ENCODE measurements around the gene TENM3. TPM values are rescaled to one million over a fixed set of nuclear protein-coding genes. Genes with fewer than 3 reads are reported as not detected.
"Not testable (repeated sequence)": the region's sequence is repeated elsewhere in the genome, so short reads cannot be mapped to it uniquely, and the experiment has no call there.

The TENM3 gene
- total RNA-seq, 1 donor from 2014 or later, result 91.0 TPM

DNA sequence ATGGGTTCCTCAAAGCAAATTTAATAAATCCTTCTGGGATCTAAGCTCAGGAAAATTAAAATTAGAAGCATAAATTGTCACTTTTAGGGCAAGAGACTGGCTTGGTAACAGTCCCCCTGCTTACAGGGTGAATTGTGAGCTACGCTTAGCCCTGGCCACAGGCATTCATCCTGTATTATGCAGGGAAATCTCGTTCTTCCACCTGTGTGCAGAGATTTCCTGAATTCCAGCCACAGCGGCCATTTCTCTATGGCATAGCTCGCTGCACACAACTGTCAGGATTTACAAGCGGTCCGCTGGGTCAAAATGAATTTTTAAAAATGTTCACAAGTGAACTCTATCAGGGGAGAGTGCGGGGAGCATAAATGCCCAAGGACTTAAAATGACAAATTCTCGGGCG lies 562.1 kb downstream of the TENM3 start:
- DNase-seq (ENCODE audit: low read depth), result no peak

DNA sequence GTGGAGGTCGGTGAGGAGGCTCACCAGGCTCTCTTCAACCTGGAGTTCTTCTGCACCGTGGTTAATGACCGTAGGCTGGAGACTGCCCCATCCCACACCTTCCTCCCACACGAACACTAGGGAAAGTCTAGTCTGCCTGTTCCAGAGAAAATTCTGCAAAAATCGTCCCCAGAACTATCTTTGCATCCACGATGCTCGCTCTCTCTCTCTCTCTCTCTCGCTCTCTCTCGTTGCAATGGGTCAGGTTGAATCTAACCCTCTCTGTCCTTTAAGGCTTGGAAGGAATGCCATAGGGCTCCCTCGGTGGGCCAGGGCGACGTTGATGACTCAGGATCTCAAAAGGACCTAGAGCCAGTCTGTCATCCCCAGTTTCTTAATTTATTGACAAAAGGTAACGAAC lies 562.5 kb downstream of the TENM3 start:
- DNase-seq (ENCODE audit: low read depth), result no peak

DNA sequence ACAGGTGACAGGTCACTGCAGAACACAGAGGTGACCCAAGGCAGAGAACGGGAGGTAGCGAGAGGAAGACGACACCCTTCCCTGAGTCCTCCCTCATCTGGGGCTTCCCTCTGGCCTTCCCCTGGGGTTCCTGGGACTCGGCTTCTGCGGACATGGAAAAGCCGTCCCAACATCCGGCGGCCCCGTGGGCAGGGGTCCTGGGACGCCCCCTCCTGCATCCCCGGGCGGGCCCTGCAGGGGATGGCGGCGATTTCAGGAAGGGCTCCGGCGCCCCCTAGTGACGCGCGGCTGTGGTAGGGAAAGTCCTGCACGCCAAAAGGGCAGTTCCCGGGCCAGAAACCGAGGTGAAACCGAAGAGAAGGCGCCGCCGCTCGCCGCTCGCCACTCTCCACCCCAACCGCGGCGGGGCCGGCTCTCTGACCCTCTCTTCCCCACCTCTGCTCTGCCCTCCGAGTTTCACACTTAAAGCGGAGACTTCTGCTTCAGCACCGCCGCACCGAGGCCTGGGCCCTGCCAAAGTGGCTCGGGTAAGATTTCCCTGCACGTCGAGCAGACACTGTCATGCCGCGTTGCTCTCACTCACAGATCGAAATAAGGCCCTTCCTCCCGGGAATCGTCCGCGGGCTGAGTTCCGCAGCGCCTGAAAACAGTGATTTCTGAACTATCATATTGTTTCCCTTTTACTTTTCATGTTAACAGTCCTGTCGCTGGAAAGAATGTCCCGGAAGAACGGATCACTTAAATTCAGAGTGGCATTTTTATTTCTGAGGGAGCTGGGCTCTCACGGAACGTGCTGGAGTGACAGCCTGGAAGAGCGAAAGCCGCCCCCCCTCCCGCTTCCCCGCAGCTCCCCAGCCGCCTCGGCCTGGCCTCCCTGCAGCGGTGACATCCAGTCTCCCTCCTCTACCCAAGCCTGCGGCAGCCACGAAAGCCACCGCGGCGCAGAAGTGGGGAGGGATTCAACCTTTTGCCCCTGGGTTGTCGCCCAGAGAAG lies 563.4 kb downstream of the TENM3 start:
- peak; percentile 68 for DNase-seq (ENCODE audit: low read depth)

DNA sequence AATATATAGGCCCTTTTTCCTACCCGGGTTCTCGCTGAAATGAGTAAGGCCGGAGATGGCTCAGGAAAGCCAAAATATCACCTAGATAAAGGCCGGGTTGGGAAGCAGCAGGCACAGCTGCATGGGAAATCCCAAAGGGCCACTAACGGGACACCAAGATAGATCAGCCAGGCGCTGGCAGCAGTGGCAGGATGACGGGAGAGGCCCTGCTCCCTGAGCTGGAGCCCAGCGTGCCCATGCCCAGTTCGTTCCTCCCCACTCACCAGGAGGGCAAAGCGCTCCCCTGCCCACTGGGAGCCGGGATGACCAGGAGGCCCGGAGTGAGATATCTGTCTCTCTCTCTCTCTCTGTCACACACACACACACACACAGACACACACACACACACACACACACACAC lies 564.1 kb downstream of the TENM3 start:
- no peak for DNase-seq (ENCODE audit: low read depth)

DNA sequence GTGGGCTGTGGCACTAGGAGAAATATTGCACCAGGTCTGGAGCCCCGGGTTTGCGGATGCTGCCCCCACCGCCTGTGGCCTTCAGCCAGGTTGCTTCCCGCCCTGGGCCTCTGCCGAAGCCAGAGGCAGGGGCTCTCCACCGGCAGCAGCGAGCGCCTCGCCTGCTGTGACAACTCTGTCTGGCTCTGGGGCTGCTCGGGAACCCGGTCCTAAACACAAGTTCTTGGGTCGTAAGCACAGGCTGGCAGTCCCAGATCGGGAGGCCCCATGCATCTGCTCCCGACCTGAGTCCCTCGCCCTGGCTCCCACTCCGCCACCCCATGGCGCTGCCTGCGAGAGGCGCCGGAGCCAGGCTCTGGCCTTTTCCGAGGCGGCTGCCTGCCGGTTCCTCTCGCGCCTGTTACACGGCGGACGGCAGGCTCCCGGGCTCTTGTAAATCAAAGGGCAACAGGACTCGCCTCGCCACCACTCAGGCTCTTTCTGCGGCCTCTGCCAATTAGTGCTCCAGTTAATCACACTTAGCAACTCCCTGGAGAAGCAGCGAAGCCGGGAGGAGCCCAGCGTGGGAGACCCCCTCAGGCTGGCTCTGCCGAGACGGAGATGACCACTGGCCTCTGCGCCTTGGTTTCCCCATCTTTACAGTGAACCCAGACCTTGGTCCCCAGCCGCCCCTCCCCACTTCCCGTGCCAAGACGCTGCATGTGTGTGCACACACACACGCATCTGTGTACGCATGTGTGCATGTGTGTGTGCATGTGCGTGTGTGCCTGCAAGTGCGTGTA lies 564.8 kb downstream of the TENM3 start:
- DNase-seq (ENCODE audit: low read depth), result no peak

DNA sequence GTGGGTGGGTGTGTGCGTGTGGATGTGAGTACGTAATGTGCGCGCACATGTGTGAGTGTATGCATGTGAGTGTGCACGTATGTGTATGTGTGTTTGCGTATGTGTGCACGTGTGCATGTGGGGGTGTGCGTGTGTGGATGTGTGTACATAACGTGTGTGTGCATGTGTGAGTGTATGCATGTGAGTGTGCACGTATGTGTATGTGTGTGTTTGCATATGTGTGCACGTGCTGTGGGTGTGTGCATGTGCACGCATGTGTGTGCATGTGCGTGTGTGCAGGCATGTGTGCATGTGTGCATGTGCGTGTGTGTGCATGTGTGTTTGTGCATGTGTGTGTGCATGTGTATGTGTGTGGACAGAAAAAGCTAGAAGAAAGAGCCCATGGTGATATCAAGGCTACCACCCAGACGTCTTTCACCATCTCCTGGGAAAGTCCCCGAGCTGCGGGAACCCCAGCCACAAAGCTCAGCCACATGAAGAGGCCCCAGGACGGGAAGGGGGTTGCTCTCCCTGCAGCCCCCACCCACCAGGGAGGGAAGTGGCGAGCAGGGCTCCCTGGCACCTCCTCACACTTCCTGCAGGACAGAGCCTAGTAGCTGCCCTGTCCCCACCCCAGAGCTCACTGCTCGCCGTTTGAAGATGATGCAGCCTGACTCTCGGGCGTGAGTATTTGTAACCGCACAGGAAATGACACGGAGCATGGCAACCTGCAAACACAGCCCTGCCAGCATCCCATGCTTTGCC lies 565.6 kb downstream of the TENM3 start:
- DNase-seq (ENCODE audit: low read depth), result no peak

DNA sequence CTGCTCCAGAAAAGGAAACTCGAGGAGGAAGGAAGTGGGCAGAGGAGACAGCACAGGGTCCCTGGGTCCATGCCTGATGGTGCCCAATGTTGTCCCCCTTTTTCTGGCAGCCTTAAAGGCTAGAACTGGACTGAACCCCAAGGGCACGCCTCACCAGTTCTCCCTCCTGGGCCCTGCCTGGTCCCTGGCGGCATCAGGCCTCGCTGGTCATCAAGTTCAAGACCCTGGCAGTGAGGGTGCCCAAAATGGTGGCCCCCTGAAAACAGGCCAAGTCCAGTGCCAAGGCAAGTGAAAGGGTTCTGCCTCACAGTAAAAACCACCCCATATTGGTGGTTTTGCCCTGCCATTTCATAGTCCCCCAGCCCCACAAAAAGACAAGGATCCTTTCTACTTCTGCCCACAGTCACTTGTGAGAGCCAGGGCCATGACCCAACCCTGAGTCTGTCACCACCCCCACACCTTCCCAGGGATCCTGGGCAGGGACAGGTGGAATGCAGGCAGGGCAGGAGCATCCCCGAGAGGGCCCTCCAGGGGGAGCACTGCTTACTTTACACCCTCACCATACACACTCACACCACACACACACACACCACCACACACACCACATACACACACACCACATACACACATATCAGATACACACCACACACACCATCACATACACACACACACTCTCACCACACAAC lies 566.4 kb downstream of the TENM3 start:
- no peak for DNase-seq (ENCODE audit: low read depth)

DNA sequence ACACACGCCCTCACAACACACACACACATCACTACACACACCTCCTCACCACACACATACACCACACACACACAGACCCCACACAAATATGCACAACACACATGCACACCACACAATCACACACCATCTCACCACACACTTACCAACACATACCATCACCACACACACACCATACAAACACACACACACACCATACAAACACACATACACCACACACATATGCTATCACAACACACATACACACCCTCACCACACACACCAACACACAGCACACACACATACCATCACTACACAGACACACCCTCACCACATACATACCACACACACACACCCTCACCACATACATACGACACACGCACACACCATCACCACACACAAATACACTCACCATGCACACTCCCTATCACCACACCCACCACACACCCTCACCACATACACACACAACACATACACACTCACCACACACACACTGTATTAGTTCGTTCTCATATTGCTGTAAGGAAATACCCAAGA lies 567.0 kb downstream of the TENM3 start:
- DNase-seq (ENCODE audit: low read depth), result no peak

DNA sequence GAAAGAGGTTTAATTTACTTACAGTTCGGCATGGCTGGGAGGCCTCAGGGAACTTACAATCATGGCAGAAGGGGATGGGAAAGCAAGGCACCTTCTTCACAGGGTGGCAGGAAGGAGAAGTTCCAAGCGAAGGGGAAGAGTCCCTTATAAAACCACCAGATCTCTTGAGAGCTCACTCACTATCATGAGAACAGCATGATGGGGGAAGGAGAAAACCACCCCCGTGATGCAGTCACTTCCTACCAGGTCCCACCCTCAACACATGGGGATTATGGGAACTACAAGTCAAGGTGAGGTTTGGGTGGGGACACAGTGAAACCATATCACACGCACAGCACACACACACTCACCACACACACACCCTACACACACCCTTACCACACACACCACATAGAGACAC lies 569.7 kb downstream of the TENM3 start:
- DNase-seq (ENCODE audit: low read depth), result no peak

DNA sequence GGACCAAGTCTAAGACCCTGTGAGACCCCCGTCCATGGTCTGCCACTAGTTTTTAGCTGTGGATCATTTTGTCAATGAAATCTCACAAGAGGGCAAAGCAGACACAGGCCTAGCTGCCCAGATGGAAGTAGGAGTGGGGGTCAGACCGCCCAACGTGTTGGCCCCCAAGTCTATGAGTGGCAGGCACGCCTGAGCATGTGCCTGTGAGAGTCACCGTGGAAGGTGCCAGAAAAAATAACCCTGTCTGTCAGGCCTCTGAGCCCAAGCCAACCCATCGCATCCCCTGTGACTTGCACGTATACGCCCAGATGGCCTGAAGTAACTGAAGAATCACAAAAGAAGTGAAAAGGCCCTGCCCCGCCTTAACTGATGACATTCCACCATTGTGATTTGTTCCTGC lies 570.9 kb downstream of the TENM3 start:
- not testable (repeated sequence) for DNase-seq (ENCODE audit: low read depth)

DNA sequence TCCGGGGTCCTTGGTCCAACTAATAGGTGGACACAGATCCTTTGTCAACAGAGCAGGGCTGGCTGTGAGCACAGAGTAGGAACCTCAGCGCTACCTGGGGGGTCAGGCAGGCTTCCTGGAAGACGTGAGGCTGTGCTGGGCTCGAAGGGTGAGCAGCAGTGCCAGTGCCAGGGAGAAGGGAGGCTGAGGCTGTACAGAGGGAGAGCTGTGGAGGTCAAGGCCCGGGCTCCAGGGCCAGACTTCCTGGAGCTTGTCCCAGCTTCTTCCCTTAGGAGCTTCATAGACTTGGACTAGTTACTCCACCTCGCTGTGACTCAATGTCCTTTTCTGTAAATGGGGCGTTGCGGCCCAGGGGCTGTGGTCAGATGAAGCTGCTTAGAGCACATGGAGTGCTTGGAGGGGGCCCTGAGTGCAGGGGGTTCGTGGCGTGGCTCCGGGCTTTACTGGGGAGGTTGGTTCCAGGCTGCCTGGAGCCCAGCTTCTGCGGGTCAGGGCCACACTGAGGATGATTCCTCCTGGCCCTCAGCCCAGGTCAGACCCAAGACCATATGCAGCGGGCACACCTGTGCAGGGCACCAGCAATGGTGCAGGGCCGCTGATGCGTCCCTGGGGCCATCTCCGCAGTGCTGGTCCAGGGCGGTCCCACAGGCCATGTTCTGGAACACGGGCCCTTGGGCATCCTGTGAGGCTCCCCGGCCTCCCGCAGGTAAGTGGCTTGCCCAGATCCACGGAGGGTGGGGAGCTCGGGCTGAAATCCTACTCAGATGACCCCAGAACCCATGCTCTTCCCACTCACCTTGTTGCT lies 575.9 kb downstream of the TENM3 start:
- DNase-seq (ENCODE audit: low read depth), result no peak

DNA sequence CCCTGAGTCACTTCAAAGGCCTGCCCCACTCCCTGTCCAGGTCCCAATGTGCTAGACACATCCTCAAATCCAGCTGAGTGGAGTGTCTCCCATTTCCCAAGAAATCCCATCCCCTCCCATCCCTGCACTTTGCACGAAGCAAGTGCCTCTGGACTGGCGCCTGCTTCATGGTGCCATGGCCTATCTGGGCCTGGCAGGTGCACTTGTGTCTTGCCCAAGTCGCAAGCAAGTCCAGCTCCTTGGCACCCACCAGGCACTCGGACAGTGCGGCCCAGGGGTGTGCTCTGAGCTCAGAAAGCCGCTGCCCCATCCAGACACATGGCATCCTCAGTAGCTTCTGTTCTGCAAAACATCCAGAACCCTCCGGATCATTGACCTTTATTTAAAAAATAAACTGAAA lies 576.5 kb downstream of the TENM3 start:
- no peak for DNase-seq (ENCODE audit: low read depth)

DNA sequence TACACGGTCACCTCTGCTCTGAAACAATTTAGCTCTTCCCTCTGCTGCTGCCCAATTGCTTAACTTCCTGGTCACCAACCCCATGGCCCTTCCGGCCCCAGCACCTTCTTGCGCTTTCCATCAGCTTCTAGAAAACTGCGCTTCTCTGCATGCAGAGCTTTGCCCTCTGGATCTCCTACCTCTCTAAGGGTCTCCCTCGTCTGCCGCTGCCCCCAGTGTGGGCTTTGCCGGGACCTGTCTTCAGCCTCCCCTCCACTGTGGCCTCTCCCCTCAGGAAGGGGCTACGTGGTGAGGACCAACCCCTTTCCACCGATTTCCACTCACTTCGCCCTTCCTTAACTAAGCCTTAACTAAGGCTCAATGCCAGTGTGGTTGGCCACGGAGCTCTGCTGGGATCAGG lies 579.4 kb downstream of the TENM3 start:
- DNase-seq (ENCODE audit: low read depth), result no peak

DNA sequence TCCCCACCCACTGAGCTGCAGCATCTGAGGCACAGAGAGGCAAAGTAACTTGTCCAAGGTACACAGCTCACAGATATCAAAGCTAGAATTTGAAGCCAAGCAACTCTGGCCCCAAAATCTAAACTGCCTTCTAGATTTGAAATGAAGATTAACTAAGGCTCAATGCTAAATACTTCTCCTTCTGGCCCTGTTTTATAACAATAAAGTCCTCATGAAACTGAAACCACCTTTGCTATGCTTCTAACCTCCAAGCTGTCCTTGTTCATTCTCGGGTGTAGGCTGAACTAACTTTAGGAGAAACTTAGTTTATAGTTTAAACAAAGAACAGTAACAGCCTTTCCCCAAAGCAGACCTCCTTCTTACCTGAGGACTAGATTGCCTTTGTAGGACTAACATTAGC lies 580.4 kb downstream of the TENM3 start:
- no peak for DNase-seq (ENCODE audit: low read depth)

DNA sequence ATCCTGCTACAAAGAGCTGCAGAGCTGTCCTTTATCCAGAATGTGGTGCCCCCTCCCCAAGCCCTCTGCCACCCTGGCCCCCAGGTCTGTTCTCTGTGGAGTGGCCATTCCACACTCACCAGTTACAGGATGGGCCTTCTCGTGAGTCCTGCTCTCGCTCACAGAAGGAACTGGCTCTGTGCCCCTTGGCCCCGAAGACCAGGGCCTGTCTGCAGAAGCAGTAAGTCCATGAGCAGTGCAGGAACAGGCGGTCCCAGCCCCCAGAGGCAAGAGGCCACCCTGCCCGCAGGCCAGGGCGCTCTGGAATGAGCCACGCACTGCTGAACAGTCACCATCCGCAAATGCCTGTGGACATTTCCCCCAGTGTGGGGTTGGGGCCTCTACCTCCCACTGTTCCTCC lies 581.8 kb downstream of the TENM3 start:
- no peak for DNase-seq (ENCODE audit: low read depth)

DNA sequence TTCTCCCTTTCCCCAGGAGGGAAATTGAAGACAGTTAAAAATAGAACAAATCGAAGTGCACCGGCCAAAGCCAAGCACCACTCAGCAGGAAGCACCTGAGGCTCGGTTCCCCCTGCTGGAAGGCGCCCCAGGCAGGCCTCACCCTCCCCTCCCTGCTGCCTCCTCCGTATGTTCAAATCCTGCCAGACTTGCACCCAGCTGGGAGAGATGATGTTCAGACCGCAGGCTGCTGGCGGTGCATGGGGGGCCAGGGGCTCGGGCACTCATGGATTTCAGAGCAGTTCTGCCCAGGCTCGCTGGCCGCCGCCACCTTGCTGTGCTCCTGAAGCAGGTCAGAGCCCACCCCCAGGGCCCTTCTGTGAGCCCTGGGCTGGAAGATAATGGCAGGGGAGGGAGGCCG lies 582.6 kb downstream of the TENM3 start:
- no peak for DNase-seq (ENCODE audit: low read depth)

DNA sequence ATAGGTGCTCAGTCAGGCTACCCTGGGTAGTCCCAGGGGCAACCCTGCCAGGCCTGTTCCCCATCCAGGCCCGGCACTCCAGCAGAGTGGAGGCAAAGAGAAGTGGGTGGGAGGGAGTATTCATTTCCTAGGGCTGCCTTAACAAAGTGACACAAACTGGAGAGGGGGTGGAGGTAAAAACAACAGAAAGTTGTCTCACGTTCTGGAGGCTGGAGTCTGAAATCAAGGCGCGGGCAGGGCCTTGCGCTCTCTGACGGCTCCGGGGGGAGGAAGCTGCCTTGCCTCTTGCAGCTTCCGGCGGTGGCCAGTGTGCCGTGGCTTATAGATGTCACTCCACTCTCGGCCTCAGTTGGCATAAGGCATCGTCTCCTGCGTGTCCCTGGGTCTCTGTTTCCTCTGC lies 583.2 kb downstream of the TENM3 start:
- no peak for DNase-seq (ENCODE audit: low read depth)

DNA sequence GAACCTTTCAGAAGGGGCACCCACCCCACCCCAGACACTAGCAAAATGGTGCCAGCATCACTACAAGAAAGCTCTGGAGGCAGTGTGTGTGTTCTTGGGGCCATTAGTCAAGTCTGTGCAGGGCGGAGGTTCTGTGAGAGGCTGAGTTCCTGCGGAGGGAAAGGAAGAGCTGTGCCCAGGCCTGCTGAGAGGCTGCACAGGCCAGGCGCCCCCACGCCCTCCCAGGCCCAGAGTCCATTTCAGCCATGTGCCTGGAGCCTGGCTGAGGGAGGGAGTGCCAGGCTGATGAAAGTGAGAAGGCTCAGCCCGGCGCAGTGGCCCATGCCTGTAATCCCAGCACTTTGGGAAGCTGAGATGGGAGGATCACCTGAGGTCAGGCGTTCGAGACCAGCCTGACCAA lies 584.0 kb downstream of the TENM3 start:
- no peak for DNase-seq (ENCODE audit: low read depth)

DNA sequence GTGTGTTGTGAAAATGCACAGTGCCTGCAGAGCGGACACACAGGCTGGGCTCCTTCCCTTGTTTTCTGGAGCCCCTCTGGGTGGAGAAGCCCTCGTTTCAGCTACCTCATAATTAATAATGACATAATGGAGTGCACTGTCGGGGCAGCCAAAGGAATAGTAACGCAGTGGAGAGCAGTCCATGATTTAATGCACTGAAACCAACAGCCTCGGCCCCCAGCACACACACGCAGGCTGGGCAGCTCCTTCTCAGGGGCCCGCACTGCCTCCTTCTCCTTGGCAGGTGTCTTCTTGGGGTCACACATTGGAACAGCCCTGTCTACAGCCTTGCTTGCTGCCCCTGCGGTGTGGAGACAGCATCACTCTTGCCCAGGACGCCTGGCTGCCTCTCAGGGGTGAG lies 584.8 kb downstream of the TENM3 start:
- DNase-seq (ENCODE audit: low read depth), result no peak
